ENCODE results near the gene PDE2A.

- TF ChIP-seq, protein P1, sequence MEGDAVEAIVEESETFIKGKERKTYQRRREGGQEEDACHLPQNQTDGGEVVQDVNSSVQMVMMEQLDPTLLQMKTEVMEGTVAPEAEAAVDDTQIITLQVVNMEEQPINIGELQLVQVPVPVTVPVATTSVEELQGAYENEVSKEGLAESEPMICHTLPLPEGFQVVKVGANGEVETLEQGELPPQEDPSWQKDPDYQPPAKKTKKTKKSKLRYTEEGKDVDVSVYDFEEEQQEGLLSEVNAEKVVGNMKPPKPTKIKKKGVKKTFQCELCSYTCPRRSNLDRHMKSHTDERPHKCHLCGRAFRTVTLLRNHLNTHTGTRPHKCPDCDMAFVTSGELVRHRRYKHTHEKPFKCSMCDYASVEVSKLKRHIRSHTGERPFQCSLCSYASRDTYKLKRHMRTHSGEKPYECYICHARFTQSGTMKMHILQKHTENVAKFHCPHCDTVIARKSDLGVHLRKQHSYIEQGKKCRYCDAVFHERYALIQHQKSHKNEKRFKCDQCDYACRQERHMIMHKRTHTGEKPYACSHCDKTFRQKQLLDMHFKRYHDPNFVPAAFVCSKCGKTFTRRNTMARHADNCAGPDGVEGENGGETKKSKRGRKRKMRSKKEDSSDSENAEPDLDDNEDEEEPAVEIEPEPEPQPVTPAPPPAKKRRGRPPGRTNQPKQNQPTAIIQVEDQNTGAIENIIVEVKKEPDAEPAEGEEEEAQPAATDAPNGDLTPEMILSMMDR (IDR thresholded peaks at IDR 0.05), result no peak
- no peak for TF ChIP-seq EP300 (IDR thresholded peaks at IDR 0.05)
Observed at GRCh38 chr11:72658989-72659640, 15.1 kb downstream of the PDE2A start.

Measured in upper lobe of left lung (tissue), 4 donors.